HG03045 (cell line): ENCODE data around the gene DOCK7.
A peak's percentile ranks its signal among the peaks of the same experiment; 100 is the strongest.
"Not testable (repeated sequence)": the region's sequence is repeated elsewhere in the genome, so short reads cannot be mapped to it uniquely, and the experiment has no call there.

Source experiments
- ATAC-seq: cut with Tn5 transposase; IDR thresholded peaks from one replicate; pipeline ENCODE4 v1.9.1; 2021; ENCODE audit warnings: mild to moderate bottlenecking, moderate library complexity; ENCODE audit not compliant: unreplicated experiment

DOCK7 gene

GRCh38 chr1:62698161-62698560 lies 10.0 kb upstream of the DOCK7 start:
- ATAC-seq: not testable (repeated sequence)

DNA sequence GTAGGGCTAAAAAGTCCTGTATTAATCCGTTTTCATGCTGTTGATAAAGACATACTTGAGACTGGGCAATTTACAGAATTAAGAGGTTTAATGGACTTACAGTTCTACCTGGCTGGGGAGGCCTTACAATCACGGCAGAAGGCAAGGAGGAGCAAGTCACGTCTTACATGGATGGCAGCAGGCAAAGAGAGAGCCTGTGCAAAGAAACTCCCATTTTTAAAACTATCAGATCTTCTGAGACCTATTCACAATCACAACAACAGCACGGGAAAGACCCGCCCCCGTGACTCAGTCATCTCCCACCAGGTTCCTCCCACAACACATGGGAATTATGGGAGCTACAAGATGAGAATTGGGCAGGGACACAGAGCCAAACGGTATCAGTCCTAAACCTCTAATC lies 6.3 kb upstream of the DOCK7 start:
- not testable (repeated sequence) for ATAC-seq

DNA sequence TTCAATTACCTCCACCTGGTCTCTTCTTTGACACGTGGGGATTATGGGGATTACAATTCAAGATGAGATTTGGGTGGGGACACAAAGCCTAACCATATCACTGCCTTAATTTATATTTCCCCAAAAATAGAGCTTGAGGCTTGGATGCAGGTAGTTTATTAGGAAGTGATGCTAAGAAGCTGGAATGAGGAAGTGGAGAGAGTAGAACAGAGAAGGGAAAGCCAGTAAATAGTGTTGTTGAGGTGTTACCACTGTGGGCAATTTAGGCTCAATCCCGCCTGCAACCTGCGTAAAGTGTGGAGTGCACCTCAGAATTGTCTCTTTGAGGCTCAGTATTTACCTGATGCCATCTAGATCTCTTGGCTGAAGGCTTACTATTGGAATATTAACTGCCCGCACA lies 4.9 kb upstream of the DOCK7 start:
- no peak for ATAC-seq

- ATAC-seq: no peak
Observed at GRCh38 chr1:62691062-62691844, 3.1 kb upstream of the DOCK7 start.

- ATAC-seq: no peak
Observed at GRCh38 chr1:62689524-62689923, 1.3 kb upstream of the DOCK7 start.

DNA sequence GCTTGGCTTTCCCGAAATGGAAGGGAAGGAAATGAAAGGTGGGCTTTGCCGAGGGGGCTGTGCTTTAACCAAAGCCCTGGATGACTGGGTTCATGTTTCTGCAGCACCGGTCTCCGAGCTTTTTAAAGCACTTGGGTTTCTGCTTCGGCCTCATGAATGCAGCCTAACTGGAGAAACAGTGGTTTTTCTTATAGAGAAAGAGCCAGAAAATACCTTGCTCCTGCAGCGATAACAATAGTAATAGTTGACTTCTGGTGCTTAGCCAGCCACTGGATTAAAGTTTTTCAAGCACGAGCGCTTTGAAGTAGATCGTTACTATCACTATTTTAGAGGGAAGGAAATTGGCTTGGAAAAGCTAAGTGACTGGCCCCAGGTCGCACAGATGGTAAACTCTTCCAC lies 500 bp upstream of the DOCK7 start:
- ATAC-seq: peak; percentile 7

DNA sequence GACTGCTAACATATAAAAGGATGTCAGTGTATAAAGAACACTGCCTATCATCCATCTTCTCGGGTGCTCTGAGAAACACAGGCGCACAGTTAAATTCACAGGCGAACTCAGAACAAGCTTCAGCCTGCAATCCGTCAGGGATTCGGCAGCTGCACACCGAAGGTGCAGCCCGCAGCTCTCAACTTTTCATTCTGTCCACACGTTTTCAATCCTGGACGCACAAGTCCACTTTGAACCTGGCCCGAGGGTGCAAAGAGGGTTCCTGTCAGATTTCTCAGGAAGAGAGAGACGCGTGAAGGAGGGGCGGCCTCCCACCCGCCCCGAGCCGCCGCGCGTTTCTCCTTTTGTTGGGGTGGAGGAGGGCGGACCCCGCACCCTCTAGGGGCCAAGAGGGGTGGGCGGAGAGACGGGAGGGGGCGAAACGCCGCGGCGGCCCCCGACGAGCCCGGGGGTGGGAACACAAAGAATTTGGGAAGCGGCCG lies 724 bp downstream of the DOCK7 start:
- peak; percentile 38 for ATAC-seq

DNA sequence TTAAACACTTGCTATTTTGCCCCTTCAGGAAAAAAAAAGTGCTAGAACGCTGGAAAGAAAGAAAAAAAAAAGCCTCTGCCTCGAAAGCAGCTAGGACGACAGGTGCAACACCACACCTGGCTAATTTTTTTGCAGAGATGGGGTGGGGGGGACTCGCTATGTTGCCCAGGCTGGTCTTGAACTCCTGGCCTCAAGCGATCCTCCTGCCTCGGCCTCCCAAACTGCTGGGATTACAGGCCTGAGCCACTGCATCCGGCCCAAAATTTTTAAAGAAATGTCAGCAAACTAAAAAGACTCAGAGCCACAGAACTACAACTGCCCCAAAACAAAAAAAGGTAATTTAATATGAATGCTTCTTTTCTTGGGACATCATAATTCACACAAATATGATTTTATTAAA lies 1.4 kb downstream of the DOCK7 start:
- ATAC-seq: no peak

GRCh38 chr1:62685431-62685859 lies 2.7 kb downstream of the DOCK7 start:
- ATAC-seq: no peak

DNA sequence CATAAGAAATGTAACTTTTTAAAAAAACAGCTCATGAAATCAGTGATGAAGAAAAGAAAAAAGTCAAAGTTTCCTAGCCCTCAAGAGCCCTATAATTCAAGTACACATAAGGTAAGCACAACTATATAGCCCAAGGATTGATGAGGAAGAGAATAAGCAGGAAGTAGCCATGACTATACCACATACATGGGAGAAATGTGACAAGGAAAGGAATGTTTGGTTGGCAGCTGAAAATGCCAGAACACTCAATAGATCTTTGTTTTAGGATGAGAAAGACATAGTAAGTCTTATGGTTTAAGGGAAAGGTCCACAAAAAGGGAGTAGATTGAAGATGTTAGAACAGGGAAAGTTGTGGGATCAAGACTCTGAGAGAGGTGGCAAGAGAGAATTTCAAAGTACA lies 5.7 kb downstream of the DOCK7 start:
- no peak for ATAC-seq

DNA sequence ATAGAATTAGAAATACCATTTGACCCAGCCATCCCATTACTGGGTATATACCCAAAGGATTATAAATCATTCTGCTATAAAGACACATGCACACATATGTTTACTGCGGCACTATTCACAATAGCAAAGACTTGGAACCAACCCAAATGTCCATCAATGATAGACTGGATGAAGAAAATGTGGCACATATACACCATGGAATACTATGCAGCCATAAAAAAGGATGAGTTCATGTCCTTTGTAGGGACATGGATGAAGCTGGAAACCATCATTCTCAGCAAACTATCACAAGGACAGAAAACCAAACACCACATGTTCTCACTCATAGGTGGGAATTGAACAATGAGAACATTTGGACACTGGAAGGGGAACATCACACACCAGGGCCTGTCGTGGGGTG lies 7.2 kb downstream of the DOCK7 start:
- ATAC-seq: not testable (repeated sequence)

DNA sequence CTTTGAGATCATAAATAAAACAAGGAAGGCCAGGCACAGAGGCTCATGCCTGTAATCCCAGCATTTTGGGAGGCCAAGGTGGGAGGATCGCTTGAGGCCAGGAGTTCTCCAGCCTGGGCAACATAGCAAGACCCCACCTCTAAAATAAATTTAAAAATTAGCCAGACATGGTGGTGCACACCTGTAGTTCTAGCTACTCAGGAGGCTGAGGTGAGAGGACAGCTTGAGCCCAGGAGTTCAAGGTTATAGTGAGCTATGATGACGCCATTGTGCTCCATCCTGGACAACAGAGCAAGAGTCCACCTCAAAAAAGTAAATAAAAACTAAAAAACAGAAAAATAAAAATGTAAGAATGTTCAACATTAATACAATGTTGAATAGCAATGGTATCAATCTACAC lies 10.4 kb downstream of the DOCK7 start:
- not testable (repeated sequence) for ATAC-seq

GRCh38 chr1:62676611-62677356 lies 11.4 kb downstream of the DOCK7 start:
- ATAC-seq: no peak

DNA sequence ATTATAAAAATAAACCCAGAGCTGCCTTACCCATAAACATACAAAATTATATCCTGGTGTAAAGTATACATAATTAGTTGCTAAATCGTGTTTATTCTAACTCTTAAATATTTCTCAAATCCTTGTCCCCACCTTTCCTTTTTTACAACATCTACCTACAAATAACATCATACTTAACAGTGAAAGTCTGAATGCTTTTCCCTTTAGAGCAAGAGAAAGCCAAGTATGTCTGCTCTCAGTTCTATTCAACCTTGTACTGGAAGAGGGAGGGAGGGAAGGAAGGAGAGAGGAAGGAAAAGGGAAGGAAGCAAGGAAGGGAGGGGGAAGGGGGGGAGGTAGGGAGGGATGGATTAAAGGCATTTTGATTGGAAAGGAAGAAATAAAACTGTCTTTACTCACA lies 14.6 kb downstream of the DOCK7 start:
- no peak for ATAC-seq

GRCh38 chr1:62672029-62672428 lies 16.2 kb downstream of the DOCK7 start:
- ATAC-seq: no peak

- ATAC-seq: no peak
Observed at GRCh38 chr1:62654744-62655143, 33.4 kb downstream of the DOCK7 start.

- no peak for ATAC-seq
Observed at GRCh38 chr1:62652387-62652786, 35.8 kb downstream of the DOCK7 start.

- no peak for ATAC-seq
Observed at GRCh38 chr1:62643283-62643682, 44.9 kb downstream of the DOCK7 start.

GRCh38 chr1:62637392-62638105 lies 50.6 kb downstream of the DOCK7 start:
- ATAC-seq: no peak

DNA sequence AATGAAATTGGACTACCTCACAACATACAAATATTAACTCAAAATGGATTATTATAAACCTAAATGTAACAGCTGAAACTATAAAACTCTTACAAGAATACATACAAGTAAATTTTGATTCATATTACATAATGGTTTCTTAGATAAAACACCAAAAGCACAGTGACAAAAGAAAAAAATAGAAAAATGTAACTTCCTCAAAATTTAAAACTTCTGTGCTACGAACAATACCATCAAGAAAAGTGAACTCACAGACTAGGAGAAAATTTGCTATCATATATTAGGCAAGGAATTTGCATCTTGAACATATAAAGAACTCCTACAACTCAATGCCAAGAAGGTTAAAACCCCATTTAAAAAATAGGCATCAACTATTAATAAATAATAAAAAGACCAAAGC lies 59.7 kb downstream of the DOCK7 start:
- no peak for ATAC-seq

DNA sequence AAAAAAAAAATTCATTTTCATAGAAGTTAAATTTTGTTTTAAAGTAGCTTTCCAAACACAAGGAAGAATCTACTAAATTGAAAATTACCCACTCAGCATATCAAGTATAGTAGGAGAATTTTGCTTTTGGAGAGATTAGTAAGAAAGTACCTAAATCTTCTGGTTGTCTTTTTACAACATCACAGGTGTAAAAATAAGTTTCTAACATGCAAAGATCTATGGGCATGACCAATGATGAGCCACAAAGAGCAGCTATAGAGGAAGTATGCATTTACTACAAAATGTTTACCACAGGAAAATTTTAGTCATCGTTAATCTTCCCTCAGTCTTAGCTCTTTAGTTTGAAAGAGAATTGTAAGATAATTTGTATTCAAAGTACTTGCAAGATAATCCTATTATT lies 62.8 kb downstream of the DOCK7 start:
- peak; percentile 50 for ATAC-seq

GRCh38 chr1:62621907-62622306 lies 66.3 kb downstream of the DOCK7 start:
- peak; percentile 95 for ATAC-seq
